ENCODE data around the gene SRSF3.

SRSF3 gene

GRCh38 chr6:36636283-36636682, 42.1 kb downstream of the SRSF3 start:
- TF ChIP-seq FOXP2 (optimal IDR thresholded peaks at IDR 0.05; ENCODE audit: borderline replicate concordance, extremely low read depth, extremely low read length, insufficient read depth): no peak
- TF ChIP-seq, protein P1, sequence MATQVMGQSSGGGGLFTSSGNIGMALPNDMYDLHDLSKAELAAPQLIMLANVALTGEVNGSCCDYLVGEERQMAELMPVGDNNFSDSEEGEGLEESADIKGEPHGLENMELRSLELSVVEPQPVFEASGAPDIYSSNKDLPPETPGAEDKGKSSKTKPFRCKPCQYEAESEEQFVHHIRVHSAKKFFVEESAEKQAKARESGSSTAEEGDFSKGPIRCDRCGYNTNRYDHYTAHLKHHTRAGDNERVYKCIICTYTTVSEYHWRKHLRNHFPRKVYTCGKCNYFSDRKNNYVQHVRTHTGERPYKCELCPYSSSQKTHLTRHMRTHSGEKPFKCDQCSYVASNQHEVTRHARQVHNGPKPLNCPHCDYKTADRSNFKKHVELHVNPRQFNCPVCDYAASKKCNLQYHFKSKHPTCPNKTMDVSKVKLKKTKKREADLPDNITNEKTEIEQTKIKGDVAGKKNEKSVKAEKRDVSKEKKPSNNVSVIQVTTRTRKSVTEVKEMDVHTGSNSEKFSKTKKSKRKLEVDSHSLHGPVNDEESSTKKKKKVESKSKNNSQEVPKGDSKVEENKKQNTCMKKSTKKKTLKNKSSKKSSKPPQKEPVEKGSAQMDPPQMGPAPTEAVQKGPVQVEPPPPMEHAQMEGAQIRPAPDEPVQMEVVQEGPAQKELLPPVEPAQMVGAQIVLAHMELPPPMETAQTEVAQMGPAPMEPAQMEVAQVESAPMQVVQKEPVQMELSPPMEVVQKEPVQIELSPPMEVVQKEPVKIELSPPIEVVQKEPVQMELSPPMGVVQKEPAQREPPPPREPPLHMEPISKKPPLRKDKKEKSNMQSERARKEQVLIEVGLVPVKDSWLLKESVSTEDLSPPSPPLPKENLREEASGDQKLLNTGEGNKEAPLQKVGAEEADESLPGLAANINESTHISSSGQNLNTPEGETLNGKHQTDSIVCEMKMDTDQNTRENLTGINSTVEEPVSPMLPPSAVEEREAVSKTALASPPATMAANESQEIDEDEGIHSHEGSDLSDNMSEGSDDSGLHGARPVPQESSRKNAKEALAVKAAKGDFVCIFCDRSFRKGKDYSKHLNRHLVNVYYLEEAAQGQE (IDR thresholded peaks at IDR 0.05; ENCODE audit: insufficient read depth in 1 of 2, low read depth in 2 of 2, low read length in 2 of 2): no peak
- TF ChIP-seq TAF1 (IDR thresholded peaks at IDR 0.05; ENCODE audit: borderline replicate concordance, insufficient read depth, low read length): no peak
- TF ChIP-seq SIN3A (IDR thresholded peaks at IDR 0.05; ENCODE audit: borderline replicate concordance, insufficient read depth, low read length): no peak
- TF ChIP-seq POLR2AphosphoS5 (IDR thresholded peaks at IDR 0.05; ENCODE audit: low read depth, low read length): no peak

- TF ChIP-seq FOXP2 (optimal IDR thresholded peaks at IDR 0.05; ENCODE audit: borderline replicate concordance, extremely low read depth, extremely low read length, insufficient read depth): no peak
Observed at GRCh38 chr6:36636687-36637418, 42.7 kb downstream of the SRSF3 start.

DNA sequence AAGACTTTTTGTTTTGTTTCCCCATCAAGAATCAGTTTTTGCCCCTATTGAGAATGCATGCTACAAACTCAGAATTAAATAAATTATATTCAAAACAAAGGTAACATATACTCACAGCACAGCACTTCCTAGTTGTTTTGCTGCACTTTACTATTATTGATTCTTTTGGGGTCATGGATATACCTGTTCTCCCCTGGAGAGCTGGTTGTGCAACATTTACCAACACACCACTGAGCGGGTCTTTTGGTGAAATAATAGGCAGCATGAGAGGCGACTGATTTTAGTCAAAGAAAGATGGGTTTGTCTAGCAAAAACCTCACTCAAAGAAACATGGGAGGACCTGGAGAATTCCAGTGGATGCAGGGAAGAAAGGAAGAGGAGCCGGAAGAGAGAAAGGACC, 44.4 kb downstream of the SRSF3 start:
- TF ChIP-seq SIN3A (IDR thresholded peaks at IDR 0.05; ENCODE audit: borderline replicate concordance, insufficient read depth, low read length) (no peak), POLR2AphosphoS5 (IDR thresholded peaks at IDR 0.05; ENCODE audit: low read depth, low read length) (no peak), TAF1 (IDR thresholded peaks at IDR 0.05; ENCODE audit: borderline replicate concordance, insufficient read depth, low read length) (no peak), FOXP2 (optimal IDR thresholded peaks at IDR 0.05; ENCODE audit: borderline replicate concordance, extremely low read depth, extremely low read length, insufficient read depth) (no peak)
- TF ChIP-seq, protein P1 (IDR thresholded peaks at IDR 0.05; ENCODE audit: insufficient read depth in 1 of 2, low read depth in 2 of 2, low read length in 2 of 2): no peak

DNA sequence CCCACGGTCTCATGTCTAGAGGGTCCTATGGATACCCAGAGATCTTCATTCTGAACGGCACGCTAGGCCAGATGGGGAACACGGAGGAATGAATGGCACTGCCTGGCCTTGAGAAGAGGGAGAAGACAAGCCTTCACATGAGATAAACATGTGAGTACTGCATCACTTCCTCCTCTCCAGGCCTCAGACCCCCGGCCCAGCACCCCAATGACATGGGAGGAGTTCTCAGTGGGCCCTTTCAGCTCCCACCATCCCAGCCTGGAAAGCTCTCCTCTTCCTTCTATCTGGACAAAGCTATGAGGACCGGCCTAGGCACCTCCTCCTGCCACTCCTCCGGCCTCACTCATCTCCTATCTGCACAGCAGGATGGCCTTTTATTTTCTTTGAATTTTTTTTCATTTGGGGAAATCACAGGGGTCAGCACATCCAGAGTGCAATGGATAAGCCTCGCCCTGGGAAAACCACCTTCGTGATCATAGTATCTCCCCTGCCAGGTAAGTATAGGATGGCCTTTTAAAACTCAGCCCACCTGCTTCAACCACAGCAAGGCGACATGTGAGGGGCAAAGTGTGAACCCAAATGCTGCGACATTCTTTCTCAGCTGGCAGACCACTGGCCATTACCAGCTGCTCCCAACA, 45.1 kb downstream of the SRSF3 start:
- TF ChIP-seq TAF1 (IDR thresholded peaks at IDR 0.05; ENCODE audit: borderline replicate concordance, insufficient read depth, low read length) (no peak), POLR2AphosphoS5 (IDR thresholded peaks at IDR 0.05; ENCODE audit: low read depth, low read length) (no peak), SIN3A (IDR thresholded peaks at IDR 0.05; ENCODE audit: borderline replicate concordance, insufficient read depth, low read length) (no peak), FOXP2 (optimal IDR thresholded peaks at IDR 0.05; ENCODE audit: borderline replicate concordance, extremely low read depth, extremely low read length, insufficient read depth) (no peak)
- TF ChIP-seq, protein P1 (IDR thresholded peaks at IDR 0.05; ENCODE audit: insufficient read depth in 1 of 2, low read depth in 2 of 2, low read length in 2 of 2): no peak

- TF ChIP-seq POLR2AphosphoS5 (IDR thresholded peaks at IDR 0.05; ENCODE audit: low read depth, low read length): no peak
- no peak for TF ChIP-seq TAF1 (IDR thresholded peaks at IDR 0.05; ENCODE audit: borderline replicate concordance, insufficient read depth, low read length)
- no peak for TF ChIP-seq FOXP2 (optimal IDR thresholded peaks at IDR 0.05; ENCODE audit: borderline replicate concordance, extremely low read depth, extremely low read length, insufficient read depth)
Observed at GRCh38 chr6:36641543-36641942, 47.4 kb downstream of the SRSF3 start.

All from PFSK-1 (cell line).